GM12878 (cell line): ENCODE results near the gene NUP210L. TPM values are rescaled to one million over a fixed set of nuclear protein-coding genes. Genes with fewer than 3 reads are reported as not detected.

Experiments
- ATAC-seq: fragments of 200-7000 bp; cut with Tn5 transposase; 3 replicates; pipeline ENCODE4 v1.9.1; 2020; ENCODE audit warnings: mild to moderate bottlenecking, moderate library complexity
- BruUV-seq: library from RNA; stranded (reverse); fragments of 400-500 nt; replicated peaks from 2 replicates; lab custom pipeline; 2021; lab: Mats Ljungman, UMichigan
- CTCF ChIA-PET: fragments of 300-600 bp; sonication (Branson Sonifier 250); formaldehyde crosslinking; extraction: SDS; loops from one replicate; lab custom pipeline; 2021; ENCODE audit warnings: inconsistent platforms; lab: Yijun Ruan, JAX
- POLR2A ChIA-PET: fragments of 350-600 bp; formaldehyde crosslinking; extraction: SDS; loops from one replicate; lab custom pipeline; 2021; ENCODE audit warnings: inconsistent platforms; lab: Charles Lee
- RAD21 ChIA-PET: fragments of 300-600 bp; sonication (Branson Sonifier 250); formaldehyde crosslinking; loops from one replicate; lab custom pipeline; 2023; ENCODE audit warnings: antibody characterized with exemption; ENCODE audit not compliant: unreplicated experiment; lab: Charles Lee
- SMC1A ChIA-PET: fragments of 300-600 bp; sonication (Branson Sonifier 250); formaldehyde crosslinking; loops from one replicate; lab custom pipeline; 2023; ENCODE audit not compliant: unreplicated experiment, uncharacterized antibody; lab: Charles Lee
- DNase-seq: peaks from one replicate; pipeline ENCODE4 v3.0.0-alpha.2; 2011; ENCODE audit warnings: low read depth, low spot score
- FAIRE-seq: peaks from 3 replicates; lab custom pipeline; 2011; peaks lifted over from hg19 to GRCh38; lab: Jason Lieb, UNC
- H2AFZ ChIP-seq: 2 replicates; pipeline ENCODE4 v1.6.0; 2011; ENCODE audit warnings: low read depth, low read length, control low read depth; ENCODE audit not compliant: control insufficient read depth
- H3K27ac ChIP-seq: 2 replicates; pipeline ENCODE4 v1.5.1; 2011; ENCODE audit warnings: control low read depth; ENCODE audit not compliant: control insufficient read depth, insufficient read depth
- H3K27me3 ChIP-seq, 2 experiments: replicated peaks in 1 of 2; 2 replicates each; pipeline versions ENCODE4 v1.6.0 to v1.6.1; 2011; ENCODE audit warnings: low read length in 1 of 2; ENCODE audit not compliant: control insufficient read depth in 2 of 2, insufficient read depth in 2 of 2
- H3K36me3 ChIP-seq, 2 experiments: 2 replicates each; pipeline ENCODE4 v1.5.1; 2011; ENCODE audit warnings: low read length in 1 of 2; ENCODE audit not compliant: control insufficient read depth in 2 of 2, insufficient read depth in 2 of 2
- H3K4me1 ChIP-seq: 2 replicates; pipeline ENCODE4 v1.6.1; 2011; ENCODE audit warnings: mild to moderate bottlenecking, low read length, moderate library complexity, mixed read lengths; ENCODE audit not compliant: control insufficient read depth, insufficient read depth
- H3K4me2 ChIP-seq: 2 replicates; pipeline ENCODE4 v1.6.0; 2011; ENCODE audit warnings: control low read depth; ENCODE audit not compliant: control insufficient read depth, insufficient read depth
- H3K4me3 ChIP-seq: fragments of 200-600 bp; sonication (generic); 2 replicates; pipeline ENCODE4 v1.5.1; 2016
- H3K79me2 ChIP-seq: 2 replicates; pipeline ENCODE4 v1.6.0; 2011; ENCODE audit warnings: low read length; ENCODE audit not compliant: control insufficient read depth, insufficient read depth
- H3K9ac ChIP-seq: 2 replicates; pipeline ENCODE4 v1.8.0; 2011; ENCODE audit warnings: low read length, control low read depth, mixed read lengths; ENCODE audit not compliant: control insufficient read depth, insufficient read depth
- H3K9me3 ChIP-seq: replicated peaks from 3 replicates; pipeline ENCODE4 v1.5.1; 2011; ENCODE audit warnings: mild to moderate bottlenecking, low read length; ENCODE audit not compliant: control insufficient read depth, insufficient read depth
- H4K20me1 ChIP-seq: 2 replicates; pipeline ENCODE4 v1.6.0; 2011; ENCODE audit not compliant: control insufficient read depth, insufficient read depth
- ASH2L ChIP-seq: fragments of 300-600, 200-600 bp; sonication (generic); IDR thresholded peaks from 2 replicates; pipeline ENCODE4 v1.6.1; 2017; ENCODE audit warnings: low read depth, mild to moderate bottlenecking, borderline replicate concordance
- CHD4 ChIP-seq: fragments of 200-600 bp; sonication (generic); IDR thresholded peaks from 2 replicates; pipeline ENCODE4 v1.6.1; 2016; ENCODE audit warnings: mild to moderate bottlenecking
- HDAC2 ChIP-seq: fragments of 200-600 bp; sonication (generic); IDR thresholded peaks from 2 replicates; pipeline ENCODE4 v1.6.1; 2017
- IRF4 ChIP-seq: IDR thresholded peaks from 2 replicates; pipeline ENCODE4 v1.6.1; 2011; ENCODE audit warnings: low read depth, low read length
- NFYA ChIP-seq: IDR thresholded peaks from 2 replicates; pipeline ENCODE4 v1.6.1; 2011; ENCODE audit warnings: low read depth, mild to moderate bottlenecking, low read length, improper control_type of control experiment, borderline replicate concordance
- PAX5 ChIP-seq: IDR thresholded peaks from 2 replicates; pipeline ENCODE4 v1.6.1; 2011; ENCODE audit warnings: low read depth, low read length, borderline replicate concordance
- PKNOX1 ChIP-seq: fragments of 450-650 bp; IDR thresholded peaks from 2 replicates; pipeline ENCODE4 v1.6.1; 2016; ENCODE audit warnings: mild to moderate bottlenecking
- RUNX3 ChIP-seq: IDR thresholded peaks from 2 replicates; pipeline ENCODE4 v1.6.1; 2012; ENCODE audit warnings: low read length, inconsistent platforms
- SREBF2 ChIP-seq: IDR thresholded peaks from 2 replicates; pipeline ENCODE4 v1.6.1; 2012; ENCODE audit warnings: mild to moderate bottlenecking, low read length
- ZBTB4 ChIP-seq: fragments of 450-650 bp; formaldehyde crosslinking; IDR thresholded peaks from 2 replicates; pipeline ENCODE4 v1.4.0; 2022; ENCODE audit warnings: mild to moderate bottlenecking, moderate library complexity
- in situ Hi-C: fragments of 300-500 bp; cut with MboI; formaldehyde crosslinking; loops from 9 replicates; pipeline ENCODE4 v1.14.3; 2018; ENCODE audit warnings: mixed read lengths
- intact Hi-C: fragments of 100-400 bp; cut with micrococcal nuclease; formaldehyde crosslinking; loops from one replicate; pipeline ENCODE4 v1.14.2; 2022; ENCODE audit not compliant: unreplicated experiment
- polyA plus RNA-seq, 11 experiments: library from polyadenylated mRNA; depleted of rRNA in 4 of 11; unstranded in 6 of 11; stranded (reverse) in 5 of 11; fragments of >200 nt; fragmentation: Nextera tagmentation in 4 of 11; fragmentation: Illumina TruSeq in 1 of 11; extraction: Ambion mirVana in 4 of 11; extraction: Trizol in 1 of 11; gene quantifications; 1 replicate in 1 of 11; 2 replicates in 10 of 11; pipeline versions ENCODE4 v1.2.1 to v1.2.3, GENCODE V29; 2011 to 2016; ENCODE audit warnings: inconsistent platforms in 2 of 11, missing spikeins in 2 of 11, low read depth in 1 of 11
- total RNA-seq, 4 experiments: library from RNA; depleted of rRNA in 3 of 4; stranded (reverse); fragments of >200 nt in 3 of 4; fragmentation: Illumina TruSeq in 1 of 4; extraction: Trizol in 1 of 4; gene quantifications; 2 replicates each; pipeline versions ENCODE4 v1.2.1 to v1.2.3, GENCODE V29; 2013 to 2021
- TF ChIP-seq, protein P1 (sequence below): fragments of 450-650 bp; formaldehyde crosslinking; IDR thresholded peaks from 2 replicates; pipeline ENCODE4 v1.4.0; 2020; ENCODE audit warnings: mild to moderate bottlenecking, moderate library complexity
- TF ChIP-seq, protein P2 (sequence below): fragments of 450-650 bp; IDR thresholded peaks from 2 replicates; pipeline ENCODE4 v1.6.1; 2017; ENCODE audit warnings: mild to moderate bottlenecking, moderate library complexity

The NUP210L gene
- total and polyA plus RNA-seq, 10 of the 15 experiments (the other 5 are each of a cell fraction or from before 2014, with no cell fraction given) = 0.04 to 0.08 (median 0.07) TPM; not detected in 7

- TF ChIP-seq SREBF2 (no peak), ASH2L (no peak)
- TF ChIP-seq, all 136 proteins: peak for 0
These were observed 820 bp downstream of the NUP210L start (continued) for GRCh38 chr1:154154053-154154452.

- Histone ChIP-seq H3K4me1 (no peaks in the 10 kb centered on the region; the same call in 1 of the 2 replicates), H3K9me3 (no peaks in the 10 kb centered on the region), H3K27ac (no peak overlapping the region), H3K27me3 (no peaks in the 10 kb centered on the region), H2AFZ (no peak overlapping the region), H3K9ac (no peak overlapping the region), H3K36me3 (peaks cover 5 to 14% of the 10 kb centered on the region in 2 experiments; a peak in 3 of 4 replicates), H3K4me3 (no peak overlapping the region), H3K79me2 (no peaks in the 10 kb centered on the region), H4K20me1 (no peaks in the 10 kb centered on the region), H3K4me2 (no peak overlapping the region)
- ChIA-PET POLR2A (interaction anchor here (1.6 kb wide), 1 partner anchor 29 kb away, joined by 5 read pairs; no protein-coding TSS in a partner anchor), CTCF (no interaction called here), SMC1A (interaction anchor here (1.0 kb wide), 1 partner anchor 11 kb away, joined by 3 read pairs; no protein-coding TSS in a partner anchor), RAD21 (no interaction called here)
- intact Hi-C loops (no loop called here), in situ Hi-C loops (no loop called here)
- ATAC-seq = no peak
- FAIRE-seq = no peak
- DNase-seq = no peak
- BruUV-seq = no TSS peak
- TF ChIP-seq IRF4 (no peak), RUNX3 (no peak), PKNOX1 (no peak), CHD4 (no peak), HDAC2 (no peak), ZBTB4 (CRISPR knock-in tag) (no peak), NFYA (no peak), PAX5 (no peak)
- TF ChIP-seq, protein P1, sequence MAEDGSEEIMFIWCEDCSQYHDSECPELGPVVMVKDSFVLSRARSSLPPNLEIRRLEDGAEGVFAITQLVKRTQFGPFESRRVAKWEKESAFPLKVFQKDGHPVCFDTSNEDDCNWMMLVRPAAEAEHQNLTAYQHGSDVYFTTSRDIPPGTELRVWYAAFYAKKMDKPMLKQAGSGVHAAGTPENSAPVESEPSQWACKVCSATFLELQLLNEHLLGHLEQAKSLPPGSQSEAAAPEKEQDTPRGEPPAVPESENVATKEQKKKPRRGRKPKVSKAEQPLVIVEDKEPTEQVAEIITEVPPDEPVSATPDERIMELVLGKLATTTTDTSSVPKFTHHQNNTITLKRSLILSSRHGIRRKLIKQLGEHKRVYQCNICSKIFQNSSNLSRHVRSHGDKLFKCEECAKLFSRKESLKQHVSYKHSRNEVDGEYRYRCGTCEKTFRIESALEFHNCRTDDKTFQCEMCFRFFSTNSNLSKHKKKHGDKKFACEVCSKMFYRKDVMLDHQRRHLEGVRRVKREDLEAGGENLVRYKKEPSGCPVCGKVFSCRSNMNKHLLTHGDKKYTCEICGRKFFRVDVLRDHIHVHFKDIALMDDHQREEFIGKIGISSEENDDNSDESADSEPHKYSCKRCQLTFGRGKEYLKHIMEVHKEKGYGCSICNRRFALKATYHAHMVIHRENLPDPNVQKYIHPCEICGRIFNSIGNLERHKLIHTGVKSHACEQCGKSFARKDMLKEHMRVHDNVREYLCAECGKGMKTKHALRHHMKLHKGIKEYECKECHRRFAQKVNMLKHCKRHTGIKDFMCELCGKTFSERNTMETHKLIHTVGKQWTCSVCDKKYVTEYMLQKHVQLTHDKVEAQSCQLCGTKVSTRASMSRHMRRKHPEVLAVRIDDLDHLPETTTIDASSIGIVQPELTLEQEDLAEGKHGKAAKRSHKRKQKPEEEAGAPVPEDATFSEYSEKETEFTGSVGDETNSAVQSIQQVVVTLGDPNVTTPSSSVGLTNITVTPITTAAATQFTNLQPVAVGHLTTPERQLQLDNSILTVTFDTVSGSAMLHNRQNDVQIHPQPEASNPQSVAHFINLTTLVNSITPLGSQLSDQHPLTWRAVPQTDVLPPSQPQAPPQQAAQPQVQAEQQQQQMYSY = no peak
- TF ChIP-seq, protein P2, sequence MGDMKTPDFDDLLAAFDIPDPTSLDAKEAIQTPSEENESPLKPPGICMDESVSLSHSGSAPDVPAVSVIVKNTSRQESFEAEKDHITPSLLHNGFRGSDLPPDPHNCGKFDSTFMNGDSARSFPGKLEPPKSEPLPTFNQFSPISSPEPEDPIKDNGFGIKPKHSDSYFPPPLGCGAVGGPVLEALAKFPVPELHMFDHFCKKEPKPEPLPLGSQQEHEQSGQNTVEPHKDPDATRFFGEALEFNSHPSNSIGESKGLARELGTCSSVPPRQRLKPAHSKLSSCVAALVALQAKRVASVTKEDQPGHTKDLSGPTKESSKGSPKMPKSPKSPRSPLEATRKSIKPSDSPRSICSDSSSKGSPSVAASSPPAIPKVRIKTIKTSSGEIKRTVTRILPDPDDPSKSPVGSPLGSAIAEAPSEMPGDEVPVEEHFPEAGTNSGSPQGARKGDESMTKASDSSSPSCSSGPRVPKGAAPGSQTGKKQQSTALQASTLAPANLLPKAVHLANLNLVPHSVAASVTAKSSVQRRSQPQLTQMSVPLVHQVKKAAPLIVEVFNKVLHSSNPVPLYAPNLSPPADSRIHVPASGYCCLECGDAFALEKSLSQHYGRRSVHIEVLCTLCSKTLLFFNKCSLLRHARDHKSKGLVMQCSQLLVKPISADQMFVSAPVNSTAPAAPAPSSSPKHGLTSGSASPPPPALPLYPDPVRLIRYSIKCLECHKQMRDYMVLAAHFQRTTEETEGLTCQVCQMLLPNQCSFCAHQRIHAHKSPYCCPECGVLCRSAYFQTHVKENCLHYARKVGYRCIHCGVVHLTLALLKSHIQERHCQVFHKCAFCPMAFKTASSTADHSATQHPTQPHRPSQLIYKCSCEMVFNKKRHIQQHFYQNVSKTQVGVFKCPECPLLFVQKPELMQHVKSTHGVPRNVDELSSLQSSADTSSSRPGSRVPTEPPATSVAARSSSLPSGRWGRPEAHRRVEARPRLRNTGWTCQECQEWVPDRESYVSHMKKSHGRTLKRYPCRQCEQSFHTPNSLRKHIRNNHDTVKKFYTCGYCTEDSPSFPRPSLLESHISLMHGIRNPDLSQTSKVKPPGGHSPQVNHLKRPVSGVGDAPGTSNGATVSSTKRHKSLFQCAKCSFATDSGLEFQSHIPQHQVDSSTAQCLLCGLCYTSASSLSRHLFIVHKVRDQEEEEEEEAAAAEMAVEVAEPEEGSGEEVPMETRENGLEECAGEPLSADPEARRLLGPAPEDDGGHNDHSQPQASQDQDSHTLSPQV = no peak
These were observed 3.6 kb downstream of the NUP210L start for GRCh38 chr1:154151311-154151710.
